HG03575 (cell line): ENCODE data around the gene RARG.

Source experiments
- ATAC-seq: cut with Tn5 transposase; IDR thresholded peaks from one replicate; pipeline ENCODE4 v1.9.1; 2021; ENCODE audit not compliant: unreplicated experiment, insufficient number of reproducible peaks, low FRiP score; ENCODE audit errors: extremely low read depth

Gene RARG

GRCh38 chr12:53225635-53226424, 6.2 kb downstream of the RARG start:
- no peak for ATAC-seq

- no peak for ATAC-seq
These were observed 6.9 kb downstream of the RARG start for GRCh38 chr12:53224897-53225634.

GRCh38 chr12:53224061-53224896, 7.7 kb downstream of the RARG start:
- ATAC-seq, result no peak

- ATAC-seq, result no peak
These were observed 8.5 kb downstream of the RARG start for GRCh38 chr12:53223389-53224060.

GRCh38 chr12:53222806-53223261, 9.2 kb downstream of the RARG start:
- ATAC-seq, result no peak

- no peak for ATAC-seq
These were observed 9.8 kb downstream of the RARG start for GRCh38 chr12:53222170-53222721.

GRCh38 chr12:53221203-53222080, 10.6 kb downstream of the RARG start:
- no peak for ATAC-seq

GRCh38 chr12:53220694-53221202, 11.3 kb downstream of the RARG start:
- ATAC-seq, result no peak

GRCh38 chr12:53219956-53220693, 11.9 kb downstream of the RARG start:
- ATAC-seq, result no peak

- no peak for ATAC-seq
These were observed 12.6 kb downstream of the RARG start for GRCh38 chr12:53219292-53219955.

- ATAC-seq, result no peak
These were observed 13.3 kb downstream of the RARG start for GRCh38 chr12:53218551-53219291.

GRCh38 chr12:53217931-53218307, 14.1 kb downstream of the RARG start:
- no peak for ATAC-seq

- ATAC-seq, result no peak
These were observed 14.7 kb downstream of the RARG start for GRCh38 chr12:53217051-53217930.

- ATAC-seq, result no peak
These were observed 16.5 kb downstream of the RARG start for GRCh38 chr12:53215497-53215896.
